ENCODE results near the gene NECTIN3. TPM values are rescaled to one million over a fixed set of nuclear protein-coding genes. Genes with fewer than 3 reads are reported as not detected.

The NECTIN3 gene
- total RNA-seq, 1 experiment from 2014 or later, result 18.8 TPM

GRCh38 chr3:111070772-111071256 lies 802 bp upstream of the NECTIN3 start:
- POLR2A ChIA-PET, result interaction anchor here (0.6 kb wide), 1 partner anchor 279 kb away, joined by 3 read pairs; no protein-coding TSS in a partner anchor
- intact Hi-C loops (cut with micrococcal nuclease; ENCODE audit: unreplicated experiment) (no loop called here), in situ Hi-C loops (cut with HindIII; ENCODE audit: low pct_unique_long_range_greater_than_20kb, low sequenced_read_pairs) (no loop called here)
- no peaks in the 10 kb centered on the region for H3K9me3 ChIP-seq (ENCODE audit: control insufficient read depth, insufficient read depth, low read depth, low read length)
- H3K27ac ChIP-seq (ENCODE audit: low read length), result peak overlapping the region; percentile 55; the same call in 1 of the 2 replicates
- peak overlapping the region; percentile 67 to 71 for H3K4me3 ChIP-seq (ENCODE audit: low read depth in 2 of 2, low read length in 2 of 2)
- peak; percentile 66 for ATAC-seq
- DNase-seq (ENCODE audit: low read depth, low spot score), result no peak
- TF ChIP-seq TCF7L2 (IDR thresholded peaks at IDR 0.05; ENCODE audit: low read depth, low read length) (no peak), SIN3A (IDR thresholded peaks at IDR 0.05; ENCODE audit: borderline replicate concordance, insufficient read depth, low read depth, low read length) (no peak), CTCF (IDR thresholded peaks at IDR 0.05) (no peak), POLR2AphosphoS5 (IDR thresholded peaks at IDR 0.05; ENCODE audit: low read depth, low read length) (no peak), REST (IDR thresholded peaks at IDR 0.05; ENCODE audit: insufficient read depth in 1 of 2, low read depth in 2 of 2, low read length in 1 of 2) (no peak)
- H3K27me3 ChIP-seq (ENCODE audit: control insufficient read depth, insufficient read depth, low read length), result peaks cover 14% of the 10 kb centered on the region; the same call in 1 of the 2 replicates
- peaks cover 6% of the 10 kb centered on the region; the same call in 1 of the 2 replicates for H3K36me3 ChIP-seq (ENCODE audit: control insufficient read depth, insufficient read depth, low read length)
- BruUV-seq (replicated peaks), result no TSS peak
- peaks cover 10% of the 10 kb centered on the region for H3K4me1 ChIP-seq (ENCODE audit: control insufficient read depth, insufficient read depth, low read length)
- CTCF ChIA-PET, result no interaction called here

GRCh38 chr3:111072031-111072921 lies 660 bp downstream of the NECTIN3 start:
- no peak for TF ChIP-seq SIN3A (IDR thresholded peaks at IDR 0.05; ENCODE audit: borderline replicate concordance, insufficient read depth, low read depth, low read length)
- TF ChIP-seq CTCF (IDR thresholded peaks at IDR 0.05), result no peak
- no peak for TF ChIP-seq POLR2AphosphoS5 (IDR thresholded peaks at IDR 0.05; ENCODE audit: low read depth, low read length)
- H3K4me3 ChIP-seq (ENCODE audit: low read depth in 2 of 2, low read length in 2 of 2), result peak overlapping the region; percentile 55 to 71
- peaks cover 6% of the 10 kb centered on the region; the same call in 1 of the 2 replicates for H3K36me3 ChIP-seq (ENCODE audit: control insufficient read depth, insufficient read depth, low read length)
- ChIA-PET POLR2A (no interaction called here), CTCF (no interaction called here)
- H3K27ac ChIP-seq (ENCODE audit: low read length), result peak overlapping the region; percentile 37; the same call in 1 of the 2 replicates
- DNase-seq (ENCODE audit: low read depth, low spot score) (no peak), ATAC-seq (peak; percentile 49)
- peaks cover 14% of the 10 kb centered on the region; the same call in 1 of the 2 replicates for H3K27me3 ChIP-seq (ENCODE audit: control insufficient read depth, insufficient read depth, low read length)
- no peaks in the 10 kb centered on the region for H3K9me3 ChIP-seq (ENCODE audit: control insufficient read depth, insufficient read depth, low read depth, low read length)
- intact Hi-C loops (cut with micrococcal nuclease; ENCODE audit: unreplicated experiment), result no loop called here
- no TSS peak for BruUV-seq (replicated peaks)
- in situ Hi-C loops (cut with HindIII; ENCODE audit: low pct_unique_long_range_greater_than_20kb, low sequenced_read_pairs), result no loop called here
- H3K4me1 ChIP-seq (ENCODE audit: control insufficient read depth, insufficient read depth, low read length), result peaks cover 10% of the 10 kb centered on the region

Data from Panc1 (cell line).